Esophagus muscularis mucosa (tissue), 4 donors: ENCODE measurements around the gene CDK5. TPM values are rescaled to one million over a fixed set of nuclear protein-coding genes. Genes with fewer than 3 reads are reported as not detected.

Experiments used
- DNase-seq: peaks from one replicate; pipeline ENCODE4 v3.0.0-alpha.2; 2017; ENCODE audit errors: extremely low spot score
- H3K27ac ChIP-seq, 4 donors: fragments of 200-600 bp; sonication (generic); replicated peaks in 1 of 4; 1 replicate in 3 of 4; 2 replicates in 1 of 4; pipeline ENCODE4 v1.5.1; 2016 to 2019; ENCODE audit warnings: mild to moderate bottlenecking in 1 of 4
- H3K27me3 ChIP-seq, 4 donors: fragments of 200-600 bp; sonication (generic); one replicate each; pipeline versions ENCODE4 v1.5.1 to v1.6.0; 2016 to 2019
- H3K36me3 ChIP-seq, 4 donors: fragments of 200-600 bp; sonication (generic); one replicate each; pipeline ENCODE4 v1.5.1; 2016 to 2019
- H3K4me1 ChIP-seq, 4 donors: fragments of 200-600 bp; sonication (generic); one replicate each; pipeline ENCODE4 v1.5.1; 2016 to 2019
- H3K4me3 ChIP-seq, 4 donors: fragments of 200-600 bp; sonication (generic); 1 replicate in 2 of 4; 2 replicates in 2 of 4; pipeline ENCODE4 v1.5.1; 2016 to 2019; ENCODE audit warnings: mild to moderate bottlenecking in 4 of 4, moderate library complexity in 1 of 4
- H3K9me3 ChIP-seq, 4 donors: fragments of 200-600 bp; sonication (generic); 1 replicate in 3 of 4; 2 replicates in 1 of 4; pipeline ENCODE4 v1.5.1; 2016 to 2019
- CTCF ChIP-seq, 3 experiments: fragments of 200-600 bp in 2 of 3; fragments of 450-650 bp in 1 of 3; sonication (generic) in 2 of 3; IDR thresholded peaks; one replicate each; pipeline ENCODE4 v1.5.1; 2017 to 2019; ENCODE audit warnings: antibody characterized with exemption in 3 of 3, mild to moderate bottlenecking in 2 of 3, moderate library complexity in 1 of 3
- EP300 ChIP-seq: sonication (generic); formaldehyde crosslinking; IDR thresholded peaks from one replicate; pipeline ENCODE4 v1.6.1; 2017; ENCODE audit warnings: antibody characterized with exemption
- POLR2A ChIP-seq: fragments of 450-650 bp; IDR thresholded peaks from one replicate; pipeline ENCODE4 v1.6.1; 2017; ENCODE audit warnings: antibody characterized with exemption, moderate library complexity, mild to moderate bottlenecking, low read depth
- POLR2AphosphoS5 ChIP-seq, 2 donors: sonication (generic); formaldehyde crosslinking; IDR thresholded peaks; one replicate each; pipeline ENCODE4 v1.6.1; 2017; ENCODE audit warnings: antibody characterized with exemption in 2 of 2
- WGBS: methylation state at CpG from one replicate; pipeline ENCODE4 v1.1.5; 2018; 5-methylcytosine and 5-hydroxymethylcytosine counted together
- intact Hi-C: fragments of 100-400 bp; cut with DNase I; formaldehyde crosslinking; loops from one replicate; pipeline ENCODE4 v1.15.1; 2023
- total RNA-seq, 4 donors: library from RNA; depleted of rRNA; stranded (reverse); fragments of >200 nt; gene quantifications; one replicate each; pipeline versions ENCODE4 v1.1.0 to v1.2.1, GENCODE V29; 2016

CDK5 gene
- total RNA-seq, 4 donors from 2014 or later = 5.3 to 10.4 (median 9.7) TPM

- intact Hi-C loops = no loop called here
- Histone ChIP-seq H3K4me3 (peak overlapping the region; percentile 77 to 89 (median 80)), H3K4me1 (peaks cover 59 to 84% (median 71%) of the 10 kb centered on the region in 4 donors), H3K27ac (peak overlapping the region; percentile 88 to 91 (median 90)), H3K27me3 (no peaks in the 10 kb centered on the region), H3K9me3 (no peaks in the 10 kb centered on the region), H3K36me3 (peaks cover 0 to 10% (median 2%) of the 10 kb centered on the region in 4 donors)
- no peak for TF ChIP-seq POLR2AphosphoS5 (IDR thresholded peaks at IDR 0.05)
- 60% methylated on average over 22 of the region's 22 CpGs for WGBS
- no peak for DNase-seq
Measured at GRCh38 chr7:151089893-151090730, 32.4 kb upstream of the CDK5 start.

GRCh38 chr7:151088856-151089699 lies 31.4 kb upstream of the CDK5 start:
- WGBS = 23% methylated on average over 27 of the region's 30 CpGs
- no peaks in the 10 kb centered on the region for H3K27me3 ChIP-seq
- no peak for DNase-seq
- intact Hi-C loops = no loop called here
- peak overlapping the region; percentile 77 to 89 (median 80) for H3K4me3 ChIP-seq
- peaks cover 0 to 10% (median 2%) of the 10 kb centered on the region in 4 donors for H3K36me3 ChIP-seq
- no peak for TF ChIP-seq POLR2A
- TF ChIP-seq POLR2AphosphoS5 (IDR thresholded peaks at IDR 0.05) = peak; percentile 69 to 70
- peaks cover 58 to 79% (median 67%) of the 10 kb centered on the region in 4 donors for H3K4me1 ChIP-seq
- H3K27ac ChIP-seq = peak overlapping the region; percentile 88 to 91 (median 90)
- no peaks in the 10 kb centered on the region for H3K9me3 ChIP-seq

GRCh38 chr7:151088019-151088855 lies 30.5 kb upstream of the CDK5 start:
- Histone ChIP-seq H3K27ac (peak overlapping the region; percentile 88 to 91 (median 90)), H3K4me3 (peak overlapping the region; percentile 77 to 89 (median 80)), H3K27me3 (no peaks in the 10 kb centered on the region), H3K4me1 (peaks cover 63 to 77% (median 69%) of the 10 kb centered on the region in 4 donors), H3K36me3 (peaks cover 0 to 7% (median 2%) of the 10 kb centered on the region in 4 donors), H3K9me3 (no peaks in the 10 kb centered on the region)
- 33% methylated on average over 15 of the region's 16 CpGs for WGBS
- TF ChIP-seq EP300 (no peak), POLR2A (no peak), CTCF (IDR thresholded peaks at IDR 0.05) (no peak), POLR2AphosphoS5 (IDR thresholded peaks at IDR 0.05) (no peak)
- DNase-seq = no peak
- intact Hi-C loops = no loop called here

- H3K9me3 ChIP-seq = no peaks in the 10 kb centered on the region
- no peaks in the 10 kb centered on the region for H3K27me3 ChIP-seq
- 0% methylated on average over 28 of the region's 70 CpGs for WGBS
- no peak for DNase-seq
- H3K4me1 ChIP-seq = peaks cover 60 to 74% (median 71%) of the 10 kb centered on the region in 4 donors
- TF ChIP-seq POLR2A (no peak), EP300 (no peak), CTCF (IDR thresholded peaks at IDR 0.05) (peak; percentile 35 to 42 (median 40)), POLR2AphosphoS5 (IDR thresholded peaks at IDR 0.05) (peak; percentile 6 to 32)
- H3K4me3 ChIP-seq = peak overlapping the region; percentile 77 to 89 (median 80)
- peaks cover 0 to 7% (median 2%) of the 10 kb centered on the region in 4 donors for H3K36me3 ChIP-seq
- H3K27ac ChIP-seq = peak overlapping the region; percentile 88 to 91 (median 90)
- intact Hi-C loops = no loop called here
Measured at GRCh38 chr7:151087245-151088018, 29.7 kb upstream of the CDK5 start.
